Middle frontal gyrus (tissue), 1 donor: ENCODE results near the gene CGB2.
"Not testable (repeated sequence)": the region's sequence is repeated elsewhere in the genome, so short reads cannot be mapped to it uniquely, and the experiment has no call there.

Experiments used
- DNase-seq: peaks from one replicate; pipeline ENCODE4 v3.0.0-alpha.2; 2015; ENCODE audit warnings: low spot score; ENCODE audit errors: extremely low spot score

CGB2 gene

GRCh38 chr19:49036815-49037214 lies 5.1 kb downstream of the CGB2 start, which contains the start of gene CGB1:
Gene CGB1, minus strand, starts transcription at chr19:49036895. Its CDS starts 184 bp downstream, at chr19:49036711.
- DNase-seq: not testable (repeated sequence)

GRCh38 chr19:49038111-49038510 lies 6.4 kb downstream of the CGB2 start:
- not testable (repeated sequence) for DNase-seq

- not testable (repeated sequence) for DNase-seq
These were observed 7.0 kb downstream of the CGB2 start for GRCh38 chr19:49038557-49039276.

- not testable (repeated sequence) for DNase-seq
These were observed 8.0 kb downstream of the CGB2 start for GRCh38 chr19:49039736-49040135.

GRCh38 chr19:49042177-49042576 lies 10.5 kb downstream of the CGB2 start:
- DNase-seq: no peak

GRCh38 chr19:49042666-49043065 lies 11.0 kb downstream of the CGB2 start:
- DNase-seq: not testable (repeated sequence)

- not testable (repeated sequence) for DNase-seq
These were observed 11.9 kb downstream of the CGB2 start, which contains the start of gene CGB5 for GRCh38 chr19:49043548-49043947. Gene CGB5, plus strand, starts transcription at chr19:49043848. Its CDS starts 362 bp downstream, at chr19:49044210.

GRCh38 chr19:49049011-49049410 lies 17.3 kb downstream of the CGB2 start, which contains the start of gene CGB8:
Gene CGB8, minus strand, starts transcription at chr19:49049111. Its CDS starts 372 bp downstream, at chr19:49048739.
- not testable (repeated sequence) for DNase-seq

- DNase-seq: not testable (repeated sequence)
These were observed 18.1 kb downstream of the CGB2 start for GRCh38 chr19:49049834-49050233.

- DNase-seq: not testable (repeated sequence)
These were observed 18.8 kb downstream of the CGB2 start for GRCh38 chr19:49050376-49051033.

- DNase-seq: no peak
These were observed 24.6 kb downstream of the CGB2 start for GRCh38 chr19:49056101-49056901.

GRCh38 chr19:49056902-49057596 lies 25.4 kb downstream of the CGB2 start:
- not testable (repeated sequence) for DNase-seq

- DNase-seq: no peak
These were observed 26.0 kb downstream of the CGB2 start, which contains the start of gene CGB7 for GRCh38 chr19:49057636-49058234. Gene CGB7, minus strand, starts transcription at chr19:49057749. Its CDS starts 2,374 bp downstream, at chr19:49055375.

- DNase-seq: no peak
These were observed 26.9 kb downstream of the CGB2 start for GRCh38 chr19:49058562-49058961.

- no peak for DNase-seq
These were observed 27.4 kb downstream of the CGB2 start for GRCh38 chr19:49059053-49059452.

GRCh38 chr19:49061000-49061399 lies 29.3 kb downstream of the CGB2 start:
- DNase-seq: no peak

GRCh38 chr19:49061445-49061844 lies 29.8 kb downstream of the CGB2 start:
- no peak for DNase-seq

GRCh38 chr19:49064029-49064629 lies 32.4 kb downstream of the CGB2 start:
- DNase-seq: no peak

GRCh38 chr19:49064768-49065611 lies 33.3 kb downstream of the CGB2 start, which contains the start of gene NTF4:
Gene NTF4, minus strand, starts transcription at chr19:49064818. Its CDS starts 2,821 bp downstream, at chr19:49061997.
- DNase-seq: no peak
